NB4 (cell line): ENCODE measurements around the gene CRACR2B.
A peak's percentile ranks its signal among the peaks of the same experiment; 100 is the strongest.

Experiments used
- DNase-seq: peaks from one replicate; pipeline ENCODE4 v3.0.0; 2010; ENCODE audit warnings: low read depth
- H3K4me3 ChIP-seq: one replicate; pipeline ENCODE4 v1.5.1; 2011; ENCODE audit warnings: mild to moderate bottlenecking, low read depth, low read length, moderate library complexity
- CTCF ChIP-seq: IDR thresholded peaks from one replicate; pipeline ENCODE4 v1.5.1; 2012; ENCODE audit warnings: low read depth, low read length
- MAX ChIP-seq: IDR thresholded peaks from 2 replicates; pipeline ENCODE4 v1.6.1; 2011; ENCODE audit warnings: low read depth, low read length
- MYC ChIP-seq: IDR thresholded peaks from 2 replicates; pipeline ENCODE4 v1.6.1; 2011; ENCODE audit warnings: low read depth, low read length
- POLR2A ChIP-seq: IDR thresholded peaks from 2 replicates; pipeline ENCODE4 v1.6.1; 2011; ENCODE audit warnings: mild to moderate bottlenecking; ENCODE audit not compliant: insufficient read length; ENCODE audit errors: extremely low read depth

The CRACR2B gene

GRCh38 chr11:846496-847098, 18.9 kb downstream of the CRACR2B start:
- no peak for DNase-seq
- no peak overlapping the region for H3K4me3 ChIP-seq
- TF ChIP-seq CTCF (no peak), MYC (no peak), MAX (no peak), POLR2A (no peak)

- no peak for TF ChIP-seq MAX
- no peak for TF ChIP-seq POLR2A
- no peak for TF ChIP-seq CTCF
- TF ChIP-seq MYC, result no peak
- no peak for DNase-seq
- H3K4me3 ChIP-seq, result no peak overlapping the region
Measured at GRCh38 chr11:847876-848275, 20.2 kb downstream of the CRACR2B start.

- H3K4me3 ChIP-seq, result no peak overlapping the region
- peak; percentile 53 for DNase-seq
- peak; percentile 87 for TF ChIP-seq CTCF
- no peak for TF ChIP-seq POLR2A
- TF ChIP-seq MYC, result no peak
- TF ChIP-seq MAX, result no peak
Measured at GRCh38 chr11:848380-848931, 20.7 kb downstream of the CRACR2B start.

- TF ChIP-seq MYC, result no peak
- no peak for TF ChIP-seq POLR2A
- TF ChIP-seq CTCF, result no peak
- TF ChIP-seq MAX, result no peak
- no peak overlapping the region for H3K4me3 ChIP-seq
- no peak for DNase-seq
Measured at GRCh38 chr11:849104-849824, 21.5 kb downstream of the CRACR2B start.

- H3K4me3 ChIP-seq, result no peak overlapping the region
- no peak for DNase-seq
- no peak for TF ChIP-seq CTCF
- TF ChIP-seq MYC, result no peak
- no peak for TF ChIP-seq MAX
- no peak for TF ChIP-seq POLR2A
Measured at GRCh38 chr11:849951-850774, 22.4 kb downstream of the CRACR2B start.
